ENCODE measurements around the gene PTPRD.

DNA sequence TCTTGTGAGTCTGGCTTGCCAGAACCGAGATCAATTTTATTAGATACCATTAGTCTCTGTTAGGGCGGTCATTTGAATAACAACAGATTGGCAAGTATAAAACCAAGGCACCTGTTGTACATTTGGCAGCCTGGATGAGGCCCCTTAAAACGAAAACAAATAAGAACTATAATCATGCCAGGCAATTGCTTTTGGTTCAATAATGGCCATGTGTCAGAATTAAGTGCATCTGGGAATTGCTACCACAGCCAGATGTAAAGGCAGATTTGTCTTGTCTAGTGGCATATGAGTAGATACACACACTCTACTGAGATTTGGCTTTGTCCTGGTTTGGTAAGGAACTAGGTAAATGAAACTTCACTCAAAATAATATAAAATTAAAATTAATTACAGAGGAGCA lies 1767.0 kb downstream of the PTPRD start:
- TF ChIP-seq EZH2 (IDR thresholded peaks at IDR 0.05), result no peak
- TF ChIP-seq FOXP2 (optimal IDR thresholded peaks at IDR 0.05; ENCODE audit: control extremely low read depth, extremely low read length, insufficient read depth), result no peak
